ENCODE measurements around the gene APC2. TPM values are rescaled to one million over a fixed set of nuclear protein-coding genes. Genes with fewer than 3 reads are reported as not detected.

The APC2 gene
- total RNA-seq, 2 experiments from 2014 or later, result 0.57 to 5.5 TPM

DNA sequence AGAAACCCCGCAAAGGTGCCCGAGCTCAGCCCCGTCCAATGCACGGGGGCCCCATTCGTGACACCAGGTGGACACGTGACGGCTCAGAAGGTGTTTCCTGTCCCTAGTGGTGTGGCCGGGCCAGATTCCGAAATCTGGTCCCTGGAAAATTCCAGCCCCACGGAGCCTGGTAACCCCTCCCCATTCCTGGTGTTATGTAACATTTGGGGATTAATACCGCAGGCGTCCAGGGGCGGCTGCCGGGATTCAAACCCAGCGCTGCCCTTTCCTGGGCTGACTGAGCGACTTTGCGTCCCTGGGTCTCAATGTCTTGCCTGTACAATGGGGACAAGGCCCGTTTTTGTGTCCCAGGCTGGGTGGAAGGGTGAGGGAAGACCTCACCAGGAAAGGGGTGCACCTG lies 72.9 kb downstream of the APC2 start:
- Histone ChIP-seq H3K4me3 (ENCODE audit: low read depth, low read length, poor library complexity, severe bottlenecking) (no peak overlapping the region), H4K20me1 (ENCODE audit: insufficient read depth, low read length) (no peaks in the 10 kb centered on the region), H2AFZ (ENCODE audit: low read length) (no peak overlapping the region), H3K27ac (ENCODE audit: low read depth, low read length, poor library complexity, severe bottlenecking) (no peak overlapping the region), H3K4me1 (ENCODE audit: insufficient read depth, low read length, poor library complexity, severe bottlenecking) (no peaks in the 10 kb centered on the region), H3K9me3 (ENCODE audit: low read length) (no peaks in the 10 kb centered on the region), H3K36me3 (ENCODE audit: insufficient read depth, low read length) (no peaks in the 10 kb centered on the region), H3K9me2 (ENCODE audit: insufficient read depth, low read length) (no peaks in the 10 kb centered on the region), H3K79me2 (ENCODE audit: insufficient read depth, low read depth, low read length) (no peaks in the 10 kb centered on the region), H3K4me2 (ENCODE audit: low read length) (no peak overlapping the region)
- CTCF ChIA-PET (ENCODE audit: unreplicated experiment), result no interaction called here
- POLR2A ChIA-PET, result no interaction called here
- intact Hi-C loops (cut with micrococcal nuclease; ENCODE audit: unreplicated experiment), result no loop called here
- no TSS peak for BruUV-seq (replicated peaks)
- DNase-seq (ENCODE audit: low spot score), result no peak
- TF ChIP-seq CTCF (conservative IDR thresholded peaks at IDR 0.05; ENCODE audit: low read length) (no peak), EZH2phosphoT487 (IDR thresholded peaks at IDR 0.05; ENCODE audit: borderline replicate concordance, low read depth, low read length) (no peak)

Other genes starting within 250 kb of the APC2 start
- 68.7 and 78.4 TPM in 2 replicates for gene STK11, start 244.3 kb upstream of the APC2 start, total RNA-seq (2014; rRNA removed; shearing (Covaris generic))
- gene STK11, start 244.3 kb upstream of the APC2 start, total RNA-seq (2022), result 76.5 and 82.2 TPM in 2 replicates
- gene CBARP, start 212.1 kb upstream of the APC2 start, total RNA-seq (2014; rRNA removed; shearing (Covaris generic)), result 0.09 and 0.33 TPM in 2 replicates
- gene CBARP, start 212.1 kb upstream of the APC2 start, total RNA-seq (2022), result 0.13 and 0.18 TPM in 2 replicates
- gene ATP5F1D, start 208.4 kb upstream of the APC2 start, total RNA-seq (2014; rRNA removed; shearing (Covaris generic)), result 51.8 and 82.1 TPM in 2 replicates
- gene ATP5F1D, start 208.4 kb upstream of the APC2 start, total RNA-seq (2022), result 207 and 266 TPM in 2 replicates
- 11.7 and 20.3 TPM in 2 replicates for gene MIDN, start 201.5 kb upstream of the APC2 start, total RNA-seq (2014; rRNA removed; shearing (Covaris generic))
- gene MIDN, start 201.5 kb upstream of the APC2 start, total RNA-seq (2022), result 70.9 and 75.8 TPM in 2 replicates
- 278 and 287 TPM in 2 replicates for gene CIRBP, start 180.8 kb upstream of the APC2 start, total RNA-seq (2014; rRNA removed; shearing (Covaris generic))
- gene CIRBP, start 180.8 kb upstream of the APC2 start, total RNA-seq (2022), result 309 and 321 TPM in 2 replicates
- gene FAM174C, start 174.6 kb upstream of the APC2 start, total RNA-seq (2014; rRNA removed; shearing (Covaris generic)), result 52.6 and 53.2 TPM in 2 replicates
- gene FAM174C, start 174.6 kb upstream of the APC2 start, total RNA-seq (2022), result 79.8 and 81.5 TPM in 2 replicates
- not detected in 2 replicates for gene EFNA2, start 164.2 kb upstream of the APC2 start, total RNA-seq (2014; rRNA removed; shearing (Covaris generic))
- not detected in 2 replicates for gene EFNA2, start 164.2 kb upstream of the APC2 start, total RNA-seq (2022)
- gene NDUFS7, start 66.2 kb upstream of the APC2 start, total RNA-seq (2014; rRNA removed; shearing (Covaris generic)), result 125 and 132 TPM in 2 replicates
- 147 and 148 TPM in 2 replicates for gene NDUFS7, start 66.2 kb upstream of the APC2 start, total RNA-seq (2022)
- gene GAMT, start 48.6 kb upstream of the APC2 start, total RNA-seq (2014; rRNA removed; shearing (Covaris generic)), result 9.7 and 14.4 TPM in 2 replicates
- 17.6 and 27.5 TPM in 2 replicates for gene GAMT, start 48.6 kb upstream of the APC2 start, total RNA-seq (2022)
- gene DAZAP1, start 42.5 kb upstream of the APC2 start, total RNA-seq (2014; rRNA removed; shearing (Covaris generic)), result 170 and 210 TPM in 2 replicates
- 373 and 383 TPM in 2 replicates for gene DAZAP1, start 42.5 kb upstream of the APC2 start, total RNA-seq (2022)
- 2,068 and 2,241 TPM in 2 replicates for gene RPS15, start 11.7 kb upstream of the APC2 start, total RNA-seq (2014; rRNA removed; shearing (Covaris generic))
- gene RPS15, start 11.7 kb upstream of the APC2 start, total RNA-seq (2022), result 1,654 and 1,860 TPM in 2 replicates
- 27.1 and 45.6 TPM in 2 replicates for gene C19orf25, start 29.1 kb downstream of the APC2 start, total RNA-seq (2014; rRNA removed; shearing (Covaris generic))
- gene C19orf25, start 29.1 kb downstream of the APC2 start, total RNA-seq (2022), result 54.6 and 58.6 TPM in 2 replicates
- 1.9 and 8.3 TPM in 2 replicates for gene PCSK4, start 40.2 kb downstream of the APC2 start, total RNA-seq (2014; rRNA removed; shearing (Covaris generic))
- 13.0 and 15.7 TPM in 2 replicates for gene PCSK4, start 40.2 kb downstream of the APC2 start, total RNA-seq (2022)
- 0.46 and 1.3 TPM in 2 replicates for gene REEP6, start 41.1 kb downstream of the APC2 start, total RNA-seq (2014; rRNA removed; shearing (Covaris generic))
- 3.1 and 3.6 TPM in 2 replicates for gene REEP6, start 41.1 kb downstream of the APC2 start, total RNA-seq (2022)
- not detected in 2 replicates for gene ADAMTSL5, start 62.9 kb downstream of the APC2 start, total RNA-seq (2014; rRNA removed; shearing (Covaris generic))
- gene ADAMTSL5, start 62.9 kb downstream of the APC2 start, total RNA-seq (2022), result 0.34 TPM in 1 of 2 replicates, not detected in the other
- gene PLK5, start 74.0 kb downstream of the APC2 start, total RNA-seq (2014; rRNA removed; shearing (Covaris generic)), result 0.31 TPM in 1 of 2 replicates, not detected in the other
- 0.17 and 0.26 TPM in 2 replicates for gene PLK5, start 74.0 kb downstream of the APC2 start, total RNA-seq (2022)
- gene MEX3D, start 118.2 kb downstream of the APC2 start, total RNA-seq (2014; rRNA removed; shearing (Covaris generic)), result 11.7 and 13.6 TPM in 2 replicates
- 9.4 and 11.9 TPM in 2 replicates for gene MEX3D, start 118.2 kb downstream of the APC2 start, total RNA-seq (2022)
- gene MBD3, start 142.7 kb downstream of the APC2 start, total RNA-seq (2014; rRNA removed; shearing (Covaris generic)), result 147 and 172 TPM in 2 replicates
- gene MBD3, start 142.7 kb downstream of the APC2 start, total RNA-seq (2022), result 168 TPM in 2 replicates
- gene UQCR11, start 155.3 kb downstream of the APC2 start, total RNA-seq (2014; rRNA removed; shearing (Covaris generic)), result 85.3 and 86.2 TPM in 2 replicates
- gene UQCR11, start 155.3 kb downstream of the APC2 start, total RNA-seq (2022), result 143 and 187 TPM in 2 replicates
- gene TCF3, start 202.5 kb downstream of the APC2 start, total RNA-seq (2014; rRNA removed; shearing (Covaris generic)), result 413 and 518 TPM in 2 replicates
- gene TCF3, start 202.5 kb downstream of the APC2 start, total RNA-seq (2022), result 811 and 878 TPM in 2 replicates